ENCODE data around the gene LORICRIN. TPM values are rescaled to one million over a fixed set of nuclear protein-coding genes. Genes with fewer than 3 reads are reported as not detected.
"Not testable (repeated sequence)": the region's sequence is repeated elsewhere in the genome, so short reads cannot be mapped to it uniquely, and the experiment has no call there.

LORICRIN gene, protein sequence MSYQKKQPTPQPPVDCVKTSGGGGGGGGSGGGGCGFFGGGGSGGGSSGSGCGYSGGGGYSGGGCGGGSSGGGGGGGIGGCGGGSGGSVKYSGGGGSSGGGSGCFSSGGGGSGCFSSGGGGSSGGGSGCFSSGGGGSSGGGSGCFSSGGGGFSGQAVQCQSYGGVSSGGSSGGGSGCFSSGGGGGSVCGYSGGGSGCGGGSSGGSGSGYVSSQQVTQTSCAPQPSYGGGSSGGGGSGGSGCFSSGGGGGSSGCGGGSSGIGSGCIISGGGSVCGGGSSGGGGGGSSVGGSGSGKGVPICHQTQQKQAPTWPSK
- not detected for polyA plus RNA-seq (2013, experiment 1 of 2)
- polyA plus RNA-seq (2013, experiment 2 of 2), result not detected

GRCh38 chr1:153259387-153259786 is at the start of gene LORICRIN:
Gene LORICRIN, plus strand, starts transcription at chr1:153259687. Its CDS starts 1,263 bp downstream, at chr1:153260950.
- Histone ChIP-seq H3K9ac (ENCODE audit: low read depth, low read length) (no peak within 1 kb of the TSS), H3K27me3 (ENCODE audit: insufficient read depth, low read length) (peaks cover 65% of the 10 kb centered on the region), H3K4me3 (ENCODE audit: low read length) (peak within 1 kb of the TSS; percentile 31; the same call in 1 of the 2 replicates), H3K4me1 (ENCODE audit: insufficient read depth, low read length) (peaks cover 6% of the 10 kb centered on the region), H3K27ac (ENCODE audit: low read depth, low read length) (no peak within 1 kb of the TSS), H3K36me3 (ENCODE audit: insufficient read depth, low read length) (no peaks in the 10 kb centered on the region), H3K9me3 (ENCODE audit: insufficient read depth, low read depth, low read length) (no peaks in the 10 kb centered on the region)
- WGBS, result 95% methylated on average over 3 of the region's 3 CpGs

- Histone ChIP-seq H3K4me1 (ENCODE audit: insufficient read depth, low read length) (no peaks in the 10 kb centered on the region), H3K9ac (ENCODE audit: low read depth, low read length) (no peak overlapping the region), H3K27me3 (ENCODE audit: insufficient read depth, low read length) (no peaks in the 10 kb centered on the region; the same call in 1 of the 2 replicates), H3K27ac (ENCODE audit: low read depth, low read length) (no peak overlapping the region), H3K9me3 (ENCODE audit: insufficient read depth, low read depth, low read length) (no peaks in the 10 kb centered on the region), H3K36me3 (ENCODE audit: insufficient read depth, low read length) (no peaks in the 10 kb centered on the region), H3K4me3 (ENCODE audit: low read length) (no peak overlapping the region)
- 77% methylated on average over 7 of the region's 7 CpGs for WGBS
Observed at GRCh38 chr1:153210206-153210605, 49.3 kb upstream of the LORICRIN start.

- H3K27ac ChIP-seq (ENCODE audit: low read depth, low read length), result no peak overlapping the region
- H3K4me1 ChIP-seq (ENCODE audit: insufficient read depth, low read length), result no peaks in the 10 kb centered on the region
- H3K27me3 ChIP-seq (ENCODE audit: insufficient read depth, low read length), result no peaks in the 10 kb centered on the region
- no peak overlapping the region for H3K4me3 ChIP-seq (ENCODE audit: low read length)
- no peaks in the 10 kb centered on the region for H3K36me3 ChIP-seq (ENCODE audit: insufficient read depth, low read length)
- no peak overlapping the region for H3K9ac ChIP-seq (ENCODE audit: low read depth, low read length)
- 54% methylated on average over 5 of the region's 5 CpGs for WGBS
- no peaks in the 10 kb centered on the region for H3K9me3 ChIP-seq (ENCODE audit: insufficient read depth, low read depth, low read length)
Observed at GRCh38 chr1:153212201-153212600, 47.3 kb upstream of the LORICRIN start.

DNA sequence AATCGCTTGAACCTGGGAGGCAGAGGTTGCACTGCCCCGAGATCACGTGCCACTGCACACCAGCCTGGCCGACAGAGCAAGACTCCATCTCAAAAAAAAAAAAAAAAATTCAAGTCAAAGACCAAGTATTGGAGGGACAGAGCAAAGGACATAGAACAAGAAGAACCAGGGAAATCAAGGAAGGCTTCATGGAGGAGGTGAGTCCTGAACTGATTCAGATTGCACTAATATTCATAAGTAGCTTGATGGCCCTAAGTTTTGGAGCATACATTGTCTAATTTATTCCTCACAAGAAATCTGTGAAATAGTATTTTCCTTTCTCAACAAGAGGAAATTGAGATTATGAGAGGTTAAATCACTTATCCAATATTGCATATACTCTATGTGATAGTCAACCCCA is 46.0 kb upstream of the LORICRIN start:
- Histone ChIP-seq H3K27me3 (ENCODE audit: insufficient read depth, low read length) (no peaks in the 10 kb centered on the region), H3K9ac (ENCODE audit: low read depth, low read length) (no peak overlapping the region), H3K36me3 (ENCODE audit: insufficient read depth, low read length) (no peaks in the 10 kb centered on the region), H3K9me3 (ENCODE audit: insufficient read depth, low read depth, low read length) (no peaks in the 10 kb centered on the region), H3K4me1 (ENCODE audit: insufficient read depth, low read length) (no peaks in the 10 kb centered on the region), H3K4me3 (ENCODE audit: low read length) (no peak overlapping the region), H3K27ac (ENCODE audit: low read depth, low read length) (no peak overlapping the region)
- 99% methylated on average over 4 of the region's 4 CpGs for WGBS

DNA sequence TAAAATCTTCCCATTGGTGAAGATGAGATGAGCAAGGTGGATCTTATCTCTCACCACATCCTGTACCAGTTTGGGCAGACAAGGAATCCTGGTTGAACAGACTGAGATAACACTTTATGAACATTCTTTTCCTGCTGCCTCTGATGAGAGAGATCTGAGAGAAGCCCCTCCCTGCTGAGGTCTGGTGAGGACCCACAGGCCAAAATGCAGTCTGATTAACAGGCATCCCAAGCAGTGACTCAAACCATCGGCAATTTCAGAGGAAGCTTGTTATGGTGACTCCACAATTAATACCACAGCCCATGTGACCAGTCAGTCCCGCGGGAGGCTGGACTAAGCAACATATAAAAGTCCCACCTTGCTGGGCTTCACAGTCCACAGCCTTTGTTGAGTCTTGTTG is 42.3 kb upstream of the LORICRIN start, which contains the start of gene PRR9:
PRR9 (plus strand) TSS at position 373 of the 400 bp plus-strand sequence. CDS start 561 bp downstream, outside the sequence.
- no peaks in the 10 kb centered on the region for H3K36me3 ChIP-seq (ENCODE audit: insufficient read depth, low read length)
- no peak within 1 kb of the TSS for H3K9ac ChIP-seq (ENCODE audit: low read depth, low read length)
- no peak within 1 kb of the TSS for H3K27ac ChIP-seq (ENCODE audit: low read depth, low read length)
- H3K9me3 ChIP-seq (ENCODE audit: insufficient read depth, low read depth, low read length), result no peaks in the 10 kb centered on the region
- H3K4me3 ChIP-seq (ENCODE audit: low read length), result no peak within 1 kb of the TSS
- no peaks in the 10 kb centered on the region for H3K27me3 ChIP-seq (ENCODE audit: insufficient read depth, low read length)
- no peaks in the 10 kb centered on the region for H3K4me1 ChIP-seq (ENCODE audit: insufficient read depth, low read length)
- 70% methylated on average over 3 of the region's 3 CpGs for WGBS

DNA sequence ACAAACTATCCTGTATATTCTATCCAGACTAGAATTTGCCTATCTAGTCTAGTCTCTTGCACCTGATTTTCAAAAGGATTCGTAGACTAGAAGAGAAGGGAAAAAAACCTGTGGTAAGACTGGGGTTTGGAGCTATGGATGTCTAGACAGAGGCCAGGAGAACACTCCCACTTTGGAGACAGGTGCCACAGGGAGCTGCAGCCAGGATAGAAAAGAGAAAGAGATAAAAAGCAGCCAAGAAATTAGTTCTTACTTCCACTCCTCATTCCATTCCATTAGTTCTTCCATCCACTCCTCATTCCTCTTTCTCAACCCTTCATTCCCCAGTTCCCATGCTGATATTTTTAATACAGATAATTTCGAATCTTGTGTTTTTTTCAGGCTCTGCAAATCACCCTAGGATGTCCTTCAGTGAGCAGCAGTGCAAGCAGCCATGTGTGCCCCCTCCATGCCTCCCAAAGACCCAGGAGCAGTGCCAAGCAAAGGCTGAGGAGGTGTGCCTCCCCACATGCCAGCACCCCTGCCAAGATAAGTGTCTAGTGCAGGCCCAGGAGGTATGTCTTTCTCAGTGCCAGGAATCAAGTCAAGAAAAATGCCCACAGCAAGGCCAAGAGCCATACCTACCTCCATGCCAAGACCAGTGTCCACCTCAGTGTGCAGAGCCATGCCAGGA is 41.6 kb upstream of the LORICRIN start:
- H3K4me1 ChIP-seq (ENCODE audit: insufficient read depth, low read length), result no peaks in the 10 kb centered on the region
- 75% methylated on average over 2 of the region's 2 CpGs for WGBS

GRCh38 chr1:153220606-153221303 is 38.7 kb upstream of the LORICRIN start:
- Histone ChIP-seq H3K4me1 (ENCODE audit: insufficient read depth, low read length) (no peaks in the 10 kb centered on the region), H3K36me3 (ENCODE audit: insufficient read depth, low read length) (no peaks in the 10 kb centered on the region), H3K4me3 (ENCODE audit: low read length) (no peak overlapping the region), H3K9me3 (ENCODE audit: insufficient read depth, low read depth, low read length) (no peaks in the 10 kb centered on the region), H3K27ac (ENCODE audit: low read depth, low read length) (no peak overlapping the region), H3K27me3 (ENCODE audit: insufficient read depth, low read length) (no peaks in the 10 kb centered on the region), H3K9ac (ENCODE audit: low read depth, low read length) (no peak overlapping the region)
- WGBS, result 77% methylated on average over 6 of the region's 6 CpGs

More for the DNA sequence above, 41.6 kb upstream of the LORICRIN start:
- Histone ChIP-seq H3K4me3 (ENCODE audit: low read length) (no peak overlapping the region), H3K27ac (ENCODE audit: low read depth, low read length) (no peak overlapping the region), H3K9ac (ENCODE audit: low read depth, low read length) (no peak overlapping the region), H3K36me3 (ENCODE audit: insufficient read depth, low read length) (no peaks in the 10 kb centered on the region), H3K9me3 (ENCODE audit: insufficient read depth, low read depth, low read length) (no peaks in the 10 kb centered on the region), H3K27me3 (ENCODE audit: insufficient read depth, low read length) (no peaks in the 10 kb centered on the region)

DNA sequence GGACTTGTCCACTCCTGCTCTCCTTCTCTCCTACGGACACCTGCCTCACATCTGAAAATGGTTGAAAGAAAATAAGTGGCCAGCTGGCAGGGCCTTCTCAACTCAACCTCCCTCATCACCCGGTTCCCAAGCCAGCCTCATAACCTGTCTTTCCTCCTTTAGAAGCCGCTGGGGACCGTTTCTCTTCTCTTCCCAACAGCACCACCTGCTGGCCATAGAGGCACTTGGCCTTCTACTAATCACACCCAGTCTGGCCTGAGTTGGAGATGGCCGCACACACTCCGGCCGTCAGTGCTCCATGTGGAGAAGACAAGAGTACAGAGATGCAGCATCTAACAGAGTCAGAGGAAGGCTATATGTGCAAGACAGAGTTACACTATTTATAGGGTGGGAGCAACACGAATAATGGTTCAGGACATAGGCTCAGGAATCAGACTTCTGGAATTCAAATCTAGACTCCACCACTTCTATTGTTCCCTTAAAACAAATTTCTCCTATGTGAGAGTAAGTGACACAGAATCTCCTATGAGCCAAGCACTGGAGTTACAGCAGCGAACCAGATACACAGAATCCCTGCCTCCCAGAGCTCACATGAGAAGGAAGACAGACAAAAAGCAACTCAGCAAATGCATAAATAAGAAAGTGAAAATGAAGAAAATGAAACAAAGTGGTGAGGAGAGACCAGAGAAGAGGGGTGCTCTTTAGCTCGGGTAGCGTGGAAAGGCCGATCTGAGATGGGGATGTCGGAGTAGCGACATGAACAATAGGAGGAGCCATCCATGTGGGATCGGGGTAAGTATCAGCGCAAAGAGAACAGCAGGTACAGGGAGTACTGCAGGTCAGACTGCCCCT is 36.2 kb upstream of the LORICRIN start:
- not testable (repeated sequence) for H3K36me3 ChIP-seq (ENCODE audit: insufficient read depth, low read length); H3K27ac ChIP-seq (ENCODE audit: low read depth, low read length); H3K27me3 ChIP-seq (ENCODE audit: insufficient read depth, low read length); H3K9me3 ChIP-seq (ENCODE audit: insufficient read depth, low read depth, low read length); H3K4me3 ChIP-seq (ENCODE audit: low read length); H3K9ac ChIP-seq (ENCODE audit: low read depth, low read length); H3K4me1 ChIP-seq (ENCODE audit: insufficient read depth, low read length)
- 61% methylated on average over 14 of the region's 16 CpGs for WGBS

DNA sequence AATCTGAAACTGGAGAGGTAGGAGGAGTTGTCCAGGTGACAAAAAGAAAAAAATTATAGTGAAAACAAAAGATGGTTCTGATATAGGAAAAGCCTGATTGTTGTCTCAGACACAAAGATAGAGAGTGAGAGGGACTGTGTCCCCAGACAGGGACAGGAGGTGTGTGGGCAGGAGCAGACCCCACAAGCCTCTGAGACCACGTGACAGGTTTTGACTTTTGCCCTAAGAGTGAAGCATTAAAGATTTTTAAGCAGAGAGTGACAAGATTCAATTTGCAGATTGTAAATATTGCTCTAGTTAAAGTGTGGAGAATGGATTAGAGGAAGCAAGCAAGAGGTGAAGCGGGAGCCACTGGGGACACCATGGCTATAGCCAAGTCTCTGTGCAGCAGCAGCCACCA is 31.7 kb upstream of the LORICRIN start:
- no peak overlapping the region for H3K4me3 ChIP-seq (ENCODE audit: low read length)
- 73% methylated on average over 2 of the region's 2 CpGs for WGBS
- no peaks in the 10 kb centered on the region for H3K27me3 ChIP-seq (ENCODE audit: insufficient read depth, low read length)
- no peaks in the 10 kb centered on the region for H3K36me3 ChIP-seq (ENCODE audit: insufficient read depth, low read length)
- no peaks in the 10 kb centered on the region for H3K9me3 ChIP-seq (ENCODE audit: insufficient read depth, low read depth, low read length)
- no peak overlapping the region for H3K9ac ChIP-seq (ENCODE audit: low read depth, low read length)
- H3K27ac ChIP-seq (ENCODE audit: low read depth, low read length), result no peak overlapping the region
- H3K4me1 ChIP-seq (ENCODE audit: insufficient read depth, low read length), result no peaks in the 10 kb centered on the region

GRCh38 chr1:153228491-153228890 is 31.0 kb upstream of the LORICRIN start:
- no peaks in the 10 kb centered on the region for H3K9me3 ChIP-seq (ENCODE audit: insufficient read depth, low read depth, low read length)
- H3K27me3 ChIP-seq (ENCODE audit: insufficient read depth, low read length), result no peaks in the 10 kb centered on the region
- no peak overlapping the region for H3K27ac ChIP-seq (ENCODE audit: low read depth, low read length)
- no peaks in the 10 kb centered on the region for H3K4me1 ChIP-seq (ENCODE audit: insufficient read depth, low read length)
- no peaks in the 10 kb centered on the region for H3K36me3 ChIP-seq (ENCODE audit: insufficient read depth, low read length)
- 87% methylated on average over 1 of the region's 1 CpG for WGBS
- no peak overlapping the region for H3K4me3 ChIP-seq (ENCODE audit: low read length)
- no peak overlapping the region for H3K9ac ChIP-seq (ENCODE audit: low read depth, low read length)
